Ovary (tissue), 3 donors: ENCODE data around the gene MCM3AP.

ENCODE experiments used
- EP300 ChIP-seq: sonication (generic); formaldehyde crosslinking; IDR thresholded peaks from one replicate; pipeline ENCODE4 v1.6.1; 2017; ENCODE audit warnings: antibody characterized with exemption
- POLR2A ChIP-seq: fragments of 450-650 bp; IDR thresholded peaks from one replicate; pipeline ENCODE4 v1.6.1; 2017; ENCODE audit warnings: antibody characterized with exemption, mild to moderate bottlenecking, moderate library complexity
- TF ChIP-seq, protein P1 (sequence below), 3 donors: fragments of 450-650 bp in 2 of 3; fragments of 200-600 bp in 1 of 3; IDR thresholded peaks; one replicate each; pipeline versions ENCODE4 v1.5.1 to v1.8.0; 2016 to 2022; ENCODE audit warnings: antibody characterized with exemption in 3 of 3, mild to moderate bottlenecking in 1 of 3
- donor health status: DM: no; HTN: no; CAD: no.

DNA sequence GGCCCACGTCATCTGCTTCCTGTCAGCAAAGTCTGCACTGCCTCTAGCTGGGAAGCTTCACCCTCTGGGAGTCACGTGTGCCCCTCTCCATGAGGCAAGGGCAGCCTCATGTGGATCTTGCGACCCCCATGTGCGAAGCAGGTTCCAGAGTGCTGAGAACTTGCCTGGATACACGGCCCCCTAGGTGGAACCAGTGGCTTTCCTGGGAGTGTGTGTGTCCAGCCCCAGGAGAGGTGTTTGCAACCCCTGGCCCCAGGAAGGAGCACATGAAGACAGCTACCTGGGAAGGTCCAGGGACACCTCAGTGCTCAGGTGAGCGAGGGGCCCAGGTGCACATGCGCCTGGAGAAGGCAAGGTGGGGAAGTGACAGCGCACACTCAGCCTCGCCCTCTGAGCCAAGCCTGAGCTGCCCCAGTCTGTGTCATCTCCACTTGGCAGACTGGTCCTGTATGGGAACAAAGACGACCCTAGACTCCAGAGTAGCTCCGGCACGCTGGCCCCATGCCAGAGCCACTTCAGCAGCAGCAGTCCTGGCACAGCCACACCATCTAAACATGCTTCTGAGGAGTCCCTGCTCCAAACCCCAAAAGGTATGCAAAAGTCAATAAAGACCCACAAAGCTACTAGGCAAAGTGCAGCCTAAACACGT, 65.7 kb downstream of the MCM3AP start:
- no peak for TF ChIP-seq POLR2A
- TF ChIP-seq, protein P1, sequence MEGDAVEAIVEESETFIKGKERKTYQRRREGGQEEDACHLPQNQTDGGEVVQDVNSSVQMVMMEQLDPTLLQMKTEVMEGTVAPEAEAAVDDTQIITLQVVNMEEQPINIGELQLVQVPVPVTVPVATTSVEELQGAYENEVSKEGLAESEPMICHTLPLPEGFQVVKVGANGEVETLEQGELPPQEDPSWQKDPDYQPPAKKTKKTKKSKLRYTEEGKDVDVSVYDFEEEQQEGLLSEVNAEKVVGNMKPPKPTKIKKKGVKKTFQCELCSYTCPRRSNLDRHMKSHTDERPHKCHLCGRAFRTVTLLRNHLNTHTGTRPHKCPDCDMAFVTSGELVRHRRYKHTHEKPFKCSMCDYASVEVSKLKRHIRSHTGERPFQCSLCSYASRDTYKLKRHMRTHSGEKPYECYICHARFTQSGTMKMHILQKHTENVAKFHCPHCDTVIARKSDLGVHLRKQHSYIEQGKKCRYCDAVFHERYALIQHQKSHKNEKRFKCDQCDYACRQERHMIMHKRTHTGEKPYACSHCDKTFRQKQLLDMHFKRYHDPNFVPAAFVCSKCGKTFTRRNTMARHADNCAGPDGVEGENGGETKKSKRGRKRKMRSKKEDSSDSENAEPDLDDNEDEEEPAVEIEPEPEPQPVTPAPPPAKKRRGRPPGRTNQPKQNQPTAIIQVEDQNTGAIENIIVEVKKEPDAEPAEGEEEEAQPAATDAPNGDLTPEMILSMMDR (IDR thresholded peaks at IDR 0.05): no peak
- TF ChIP-seq EP300: no peak
